ENCODE measurements around the gene CLPSL2.

DNA sequence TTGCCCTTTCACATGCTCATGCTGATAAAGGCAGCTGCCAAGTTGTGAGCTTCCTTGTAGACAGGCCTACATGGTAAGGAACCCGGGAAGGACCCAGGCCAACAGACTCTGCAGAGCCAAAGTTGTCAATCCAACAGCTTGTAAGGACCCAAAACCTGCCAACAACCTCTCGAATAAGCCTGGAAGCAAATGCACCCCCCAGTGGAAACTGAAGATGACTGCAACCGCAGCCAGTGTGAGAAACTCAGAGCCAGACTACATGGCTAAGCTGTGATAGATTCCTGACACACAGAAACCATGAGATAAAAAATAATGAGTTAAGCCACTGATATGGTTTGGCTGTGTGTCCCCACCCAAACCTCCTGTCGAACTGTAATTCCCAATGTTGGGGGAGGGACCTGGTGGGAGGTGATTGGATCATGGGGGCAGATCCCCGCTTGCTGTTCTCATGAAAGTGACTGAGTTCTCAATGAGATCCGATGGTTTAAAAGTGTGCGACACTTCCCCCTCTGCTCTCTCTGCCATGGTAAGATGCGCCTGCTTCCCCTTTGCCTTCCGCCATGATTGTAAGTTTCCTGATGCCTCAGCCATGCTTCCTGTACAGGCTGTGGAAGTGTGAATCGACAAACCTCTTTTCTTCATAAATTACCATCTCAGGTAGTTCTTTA lies 18.8 kb upstream of the CLPSL2 start:
- no peak for TF ChIP-seq CTCF (IDR thresholded peaks at IDR 0.05)
- no peak for TF ChIP-seq POLR2AphosphoS5 (IDR thresholded peaks at IDR 0.05)

All from transverse colon (tissue), 4 donors.